HEK293T (cell line): ENCODE data around the gene MCM9.

Source experiments
- BHLHE40 ChIP-seq: fragments of 450-650 bp; IDR thresholded peaks from 2 replicates; pipeline ENCODE4 v1.6.1; 2016; ENCODE audit warnings: mild to moderate bottlenecking, moderate library complexity, borderline replicate concordance
- FOXA1 ChIP-seq: fragments of 450-650 bp; IDR thresholded peaks from 2 replicates; pipeline ENCODE4 v1.6.1; 2016; ENCODE audit warnings: mild to moderate bottlenecking
- FOXK2 ChIP-seq: fragments of 450-650 bp; IDR thresholded peaks from 2 replicates; pipeline ENCODE4 v1.6.1; 2016; ENCODE audit warnings: mild to moderate bottlenecking
- FOXM1 ChIP-seq: fragments of 450-650 bp; IDR thresholded peaks from 2 replicates; pipeline ENCODE4 v1.6.1; 2017; ENCODE audit warnings: mild to moderate bottlenecking, borderline replicate concordance
- L3MBTL2 ChIP-seq: fragments of 450-650 bp; conservative IDR thresholded peaks from 2 replicates; pipeline ENCODE4 v1.6.1; 2016; ENCODE audit warnings: mild to moderate bottlenecking
- NFRKB ChIP-seq: fragments of 450-650 bp; IDR thresholded peaks from 2 replicates; pipeline ENCODE4 v1.6.1; 2016; ENCODE audit warnings: mild to moderate bottlenecking, moderate library complexity
- SP1 ChIP-seq: fragments of 450-650 bp; IDR thresholded peaks from 2 replicates; pipeline ENCODE4 v1.6.1; 2017
- TF ChIP-seq, protein P1 (sequence below): fragments of 450-650 bp; IDR thresholded peaks from 2 replicates; pipeline ENCODE4 v1.6.1; 2016

DNA sequence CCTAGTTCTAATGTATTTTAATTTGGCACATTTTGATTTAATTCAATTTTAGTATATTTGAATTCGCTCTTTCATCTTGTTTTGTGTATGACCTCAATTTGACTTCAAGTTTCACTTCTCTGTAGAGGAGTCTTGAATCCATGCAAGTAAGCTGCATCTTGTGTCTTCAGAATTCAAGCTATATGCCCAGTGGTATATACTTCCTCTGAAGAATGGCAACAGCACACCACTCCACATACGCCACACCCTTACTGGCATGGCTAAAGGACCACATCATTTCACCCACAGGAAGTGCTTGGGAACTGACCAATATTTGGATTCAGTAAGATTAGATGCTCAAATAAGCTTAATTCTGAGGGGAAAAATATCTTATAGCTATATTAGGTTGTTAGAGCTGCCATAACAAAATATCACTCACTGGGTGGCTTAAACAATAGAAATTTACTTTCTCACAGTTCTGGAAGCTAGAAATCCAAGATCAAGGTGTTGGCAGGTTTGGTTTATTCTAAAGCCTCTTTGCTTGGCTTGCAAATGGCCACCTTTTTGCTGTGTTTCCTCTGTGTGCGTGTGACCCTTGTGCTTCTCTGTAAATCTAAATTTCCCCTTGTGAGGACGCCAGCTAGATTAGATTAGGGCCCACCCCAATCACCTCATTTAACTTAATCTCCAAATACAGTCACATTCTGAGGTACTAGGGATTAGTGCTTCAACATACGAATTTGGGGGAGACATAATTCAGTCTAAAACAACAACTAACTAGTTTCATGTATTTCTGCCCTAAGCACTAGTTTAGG is 43.8 kb downstream of the MCM9 start:
- TF ChIP-seq L3MBTL2 (no peak), FOXM1 (no peak), BHLHE40 (no peak), SP1 (no peak), FOXA1 (no peak), FOXK2 (no peak), NFRKB (no peak)
- TF ChIP-seq, protein P1, sequence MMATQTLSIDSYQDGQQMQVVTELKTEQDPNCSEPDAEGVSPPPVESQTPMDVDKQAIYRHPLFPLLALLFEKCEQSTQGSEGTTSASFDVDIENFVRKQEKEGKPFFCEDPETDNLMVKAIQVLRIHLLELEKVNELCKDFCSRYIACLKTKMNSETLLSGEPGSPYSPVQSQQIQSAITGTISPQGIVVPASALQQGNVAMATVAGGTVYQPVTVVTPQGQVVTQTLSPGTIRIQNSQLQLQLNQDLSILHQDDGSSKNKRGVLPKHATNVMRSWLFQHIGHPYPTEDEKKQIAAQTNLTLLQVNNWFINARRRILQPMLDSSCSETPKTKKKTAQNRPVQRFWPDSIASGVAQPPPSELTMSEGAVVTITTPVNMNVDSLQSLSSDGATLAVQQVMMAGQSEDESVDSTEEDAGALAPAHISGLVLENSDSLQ = no peak
